ENCODE data around the gene TRIM31.

- TF ChIP-seq POLR2A (IDR thresholded peaks at IDR 0.05) (no peak), POLR2AphosphoS5 (IDR thresholded peaks at IDR 0.05) (no peak), CTCF (IDR thresholded peaks at IDR 0.05) (no peak), EP300 (IDR thresholded peaks at IDR 0.05) (no peak)
Measured at GRCh38 chr6:30156774-30157173, 43.9 kb upstream of the TRIM31 start.

All from sigmoid colon (tissue), 4 donors.